CD4-positive, alpha-beta T cell treated with Interleukin-17A for 1 hour (primary cell): ENCODE results near the gene PMCH.
"Not testable (repeated sequence)": the region's sequence is repeated elsewhere in the genome, so short reads cannot be mapped to it uniquely, and the experiment has no call there.

ENCODE experiments used
- DNase-seq: peaks from one replicate; pipeline ENCODE4 v3.0.0-alpha.2; 2020

PMCH gene

GRCh38 chr12:102197789-102198188 is at the start of gene PMCH:
TSS of gene PMCH (minus strand) at chr12:102197833. CDS start at chr12:102197770, 63 bp downstream.
- DNase-seq = no peak

- not testable (repeated sequence) for DNase-seq
Measured at GRCh38 chr12:102240859-102241258, 43.2 kb upstream of the PMCH start.

- DNase-seq = no peak
Measured at GRCh38 chr12:102234599-102234998, 37.0 kb upstream of the PMCH start.

- no peak for DNase-seq
Measured at GRCh38 chr12:102232446-102232845, 34.8 kb upstream of the PMCH start.

GRCh38 chr12:102232036-102232435 is 34.4 kb upstream of the PMCH start:
- no peak for DNase-seq

- DNase-seq = no peak
Measured at GRCh38 chr12:102227954-102228353, 30.3 kb upstream of the PMCH start.

- no peak for DNase-seq
Measured at GRCh38 chr12:102220736-102221135, 23.1 kb upstream of the PMCH start.

GRCh38 chr12:102215992-102216691 is 18.5 kb upstream of the PMCH start:
- no peak for DNase-seq

GRCh38 chr12:102204025-102204424 is 6.4 kb upstream of the PMCH start:
- no peak for DNase-seq

GRCh38 chr12:102202556-102202955 is 4.9 kb upstream of the PMCH start:
- DNase-seq = no peak

- no peak for DNase-seq
Measured at GRCh38 chr12:102201436-102202061, 3.9 kb upstream of the PMCH start.

GRCh38 chr12:102195826-102196225 is 1.8 kb downstream of the PMCH start:
- no peak for DNase-seq

- no peak for DNase-seq
Measured at GRCh38 chr12:102182635-102183034, 15.0 kb downstream of the PMCH start.

GRCh38 chr12:102174761-102175160 is 22.9 kb downstream of the PMCH start:
- no peak for DNase-seq

- no peak for DNase-seq
Measured at GRCh38 chr12:102174117-102174516, 23.5 kb downstream of the PMCH start.

GRCh38 chr12:102172436-102172835 is 25.2 kb downstream of the PMCH start:
- DNase-seq = no peak

- DNase-seq = no peak
Measured at GRCh38 chr12:102171951-102172350, 25.7 kb downstream of the PMCH start.

GRCh38 chr12:102169922-102170621 is 27.6 kb downstream of the PMCH start:
- DNase-seq = peak; percentile 30

- DNase-seq = no peak
Measured at GRCh38 chr12:102167821-102168604, 29.6 kb downstream of the PMCH start.

GRCh38 chr12:102163383-102163782 is 34.2 kb downstream of the PMCH start:
- DNase-seq = no peak

GRCh38 chr12:102155206-102155605 is 42.4 kb downstream of the PMCH start:
- not testable (repeated sequence) for DNase-seq

GRCh38 chr12:102147062-102147587 is 50.5 kb downstream of the PMCH start:
- not testable (repeated sequence) for DNase-seq
